ENCODE measurements around the gene TFAP2C. TPM values are rescaled to one million over a fixed set of nuclear protein-coding genes. Genes with fewer than 3 reads are reported as not detected.

The TFAP2C gene
- total and polyA plus RNA-seq, 2 donors (not counting 3 experiments of a cell fraction or from before 2014, with no cell fraction given): 0.06 TPM; not detected in 1

- TF ChIP-seq MYC (IDR thresholded peaks at IDR 0.05; ENCODE audit: low read depth, low read length): no peak
- TF ChIP-seq EZH2 (IDR thresholded peaks at IDR 0.05; ENCODE audit: borderline replicate concordance, low read depth, low read length, severe bottlenecking): no peak
- no peak for TF ChIP-seq GATA2 (IDR thresholded peaks at IDR 0.05; ENCODE audit: insufficient read depth, insufficient read length, low read depth, low read length)
- no peak for TF ChIP-seq CTCF (IDR thresholded peaks at IDR 0.05; ENCODE audit: extremely low read depth in 1 of 2, insufficient read depth in 1 of 2, low read depth in 1 of 2, low read length in 2 of 2)
- TF ChIP-seq JUN (IDR thresholded peaks at IDR 0.05; ENCODE audit: borderline replicate concordance, insufficient read depth, insufficient read length, low read depth): no peak
- TF ChIP-seq FOS (IDR thresholded peaks at IDR 0.05; ENCODE audit: borderline replicate concordance, insufficient read depth, low read length): no peak
- no peak for TF ChIP-seq POLR2AphosphoS5 (IDR thresholded peaks at IDR 0.05; ENCODE audit: insufficient read depth, low read depth, low read length)
- TF ChIP-seq MAX (IDR thresholded peaks at IDR 0.05; ENCODE audit: insufficient read depth, insufficient read length): no peak
- TF ChIP-seq POLR2A (IDR thresholded peaks at IDR 0.05; ENCODE audit: low read depth, low read length): no peak
- Histone ChIP-seq H2AFZ (ENCODE audit: low read depth, low read length) (no peak overlapping the region), H3K9me3 (replicated peaks; ENCODE audit: control insufficient read depth, insufficient read depth, low read length) (no peaks in the 10 kb centered on the region), H3K9me1 (replicated peaks; ENCODE audit: control insufficient read depth, extremely low read depth, insufficient read depth, low read length) (no peaks in the 10 kb centered on the region), H3K27ac (ENCODE audit: insufficient read depth, low read depth, low read length) (no peak overlapping the region), H4K20me1 (replicated peaks; ENCODE audit: control insufficient read depth, extremely low read depth, insufficient read depth, low read length) (no peaks in the 10 kb centered on the region), H3K4me1 (ENCODE audit: control insufficient read depth, extremely low read depth, insufficient read depth, low read length) (no peaks in the 10 kb centered on the region), H3K36me3 (ENCODE audit: control insufficient read depth in 2 of 2, extremely low read depth in 1 of 2, insufficient read depth in 2 of 2, low read length in 2 of 2) (no peaks in the 10 kb centered on the region), H3K27me3 (ENCODE audit: control insufficient read depth in 2 of 2, insufficient read depth in 2 of 2, low read length in 2 of 2) (no peaks in the 10 kb centered on the region), H3K9ac (replicated peaks; ENCODE audit: extremely low read depth, insufficient read depth, low read length) (no peak overlapping the region), H3K79me2 (ENCODE audit: control insufficient read depth, insufficient read depth, low read length) (no peaks in the 10 kb centered on the region), H3K4me3 (replicated peaks in 1 of 3; ENCODE audit: insufficient read depth in 1 of 3, low read depth in 1 of 3, low read length in 3 of 3) (no peak overlapping the region), H3K4me2 (ENCODE audit: insufficient read depth, low read length) (no peak overlapping the region)
- ChIA-PET POLR2A (no interaction called here), CTCF (no interaction called here)
- intact Hi-C loops (cut with micrococcal nuclease): no loop called here
- no peak for FAIRE-seq
- dilution Hi-C loops (cut with MboI; ENCODE audit: extremely low pct_ligation_motif_present, low sequenced_read_pairs): no loop called here
- DNase-seq (ENCODE audit: low read depth, low spot score): no peak
- no TSS peak for BruUV-seq (replicated peaks)
These were observed 38.2 kb upstream of the TFAP2C start for GRCh38 chr20:56590888-56591287.

All from endothelial cell of umbilical vein (primary cell).